ENCODE measurements around the gene NXPH1. TPM values are rescaled to one million over a fixed set of nuclear protein-coding genes. Genes with fewer than 3 reads are reported as not detected.

The NXPH1 gene
- total RNA-seq, 2 donors from 2014 or later, result 0.24 TPM; not detected in 1

- Histone ChIP-seq H3K9ac (ENCODE audit: extremely low read depth, low read length, poor library complexity, severe bottlenecking) (no peak overlapping the region), H3K36me3 (ENCODE audit: control insufficient read depth, insufficient read depth, low read length) (no peaks in the 10 kb centered on the region), H3K9me3 (ENCODE audit: control insufficient read depth, low read length) (no peaks in the 10 kb centered on the region), H3K27ac (ENCODE audit: low read depth, low read length) (no peak overlapping the region), H3K4me1 (ENCODE audit: control insufficient read depth, insufficient read depth, low read length) (peaks cover 5% of the 10 kb centered on the region), H3K27me3 (ENCODE audit: control insufficient read depth, insufficient read depth, low read length, poor library complexity, severe bottlenecking) (no peaks in the 10 kb centered on the region), H3K4me3 (ENCODE audit: low read length) (no peak overlapping the region)
- Mint-ChIP-seq H3K4me3 (no peak overlapping the region), H3K27ac (no peak overlapping the region), H3K36me3 (ENCODE audit: low read depth) (no peaks in the 10 kb centered on the region), H3K27me3 (ENCODE audit: insufficient read depth) (no peaks in the 10 kb centered on the region), H3K4me1 (peaks cover 11% of the 10 kb centered on the region), H3K9me3 (no peaks in the 10 kb centered on the region)
- DNase-seq, result no peak
- WGBS, 2 experiments (ENCODE audit: insufficient coverage in 1 of 2, insufficient read length in 1 of 2), result 38 to 61% methylated on average over 3 to 5 of the region's 5 CpGs
- no peak for TF ChIP-seq CTCF (conservative IDR thresholded peaks at IDR 0.05)
Observed at GRCh38 chr7:8615019-8615418, 181.6 kb downstream of the NXPH1 start.

- Histone ChIP-seq H3K36me3 (ENCODE audit: control insufficient read depth, insufficient read depth, low read length) (no peaks in the 10 kb centered on the region), H3K27ac (ENCODE audit: low read depth, low read length) (no peak overlapping the region), H3K27me3 (ENCODE audit: control insufficient read depth, insufficient read depth, low read length, poor library complexity, severe bottlenecking) (peaks cover 9% of the 10 kb centered on the region), H3K4me3 (ENCODE audit: low read length) (no peak overlapping the region), H3K9me3 (ENCODE audit: control insufficient read depth, low read length) (no peaks in the 10 kb centered on the region), H3K9ac (ENCODE audit: extremely low read depth, low read length, poor library complexity, severe bottlenecking) (no peak overlapping the region), H3K4me1 (ENCODE audit: control insufficient read depth, insufficient read depth, low read length) (peaks cover 5% of the 10 kb centered on the region)
- Mint-ChIP-seq H3K36me3 (ENCODE audit: low read depth) (no peaks in the 10 kb centered on the region), H3K4me3 (no peak overlapping the region), H3K4me1 (peaks cover 11% of the 10 kb centered on the region), H3K27me3 (ENCODE audit: insufficient read depth) (no peaks in the 10 kb centered on the region), H3K27ac (peak overlapping the region; percentile 73), H3K9me3 (no peaks in the 10 kb centered on the region)
- DNase-seq, result no peak
- no peak for TF ChIP-seq CTCF (conservative IDR thresholded peaks at IDR 0.05)
- no CpG with 5 or more reads among the region's 1 CpG for WGBS, 2 experiments (ENCODE audit: insufficient coverage in 1 of 2, insufficient read length in 1 of 2)
Observed at GRCh38 chr7:8618441-8619070, 185.1 kb downstream of the NXPH1 start.

- no peak overlapping the region for H3K9ac ChIP-seq (ENCODE audit: extremely low read depth, low read length, poor library complexity, severe bottlenecking)
- Mint-ChIP-seq H3K4me3 (no peak overlapping the region), H3K36me3 (ENCODE audit: low read depth) (no peaks in the 10 kb centered on the region), H3K27ac (no peak overlapping the region), H3K4me1 (peaks cover 8% of the 10 kb centered on the region), H3K27me3 (ENCODE audit: insufficient read depth) (no peaks in the 10 kb centered on the region), H3K9me3 (no peaks in the 10 kb centered on the region)
- no peak for TF ChIP-seq CTCF (conservative IDR thresholded peaks at IDR 0.05)
- no peak overlapping the region for H3K27ac ChIP-seq (ENCODE audit: low read depth, low read length)
- H3K27me3 ChIP-seq (ENCODE audit: control insufficient read depth, insufficient read depth, low read length, poor library complexity, severe bottlenecking), result peaks cover 15% of the 10 kb centered on the region
- no peak overlapping the region for H3K4me3 ChIP-seq (ENCODE audit: low read length)
- peaks cover 5% of the 10 kb centered on the region for H3K4me1 ChIP-seq (ENCODE audit: control insufficient read depth, insufficient read depth, low read length)
- H3K9me3 ChIP-seq (ENCODE audit: control insufficient read depth, low read length), result no peaks in the 10 kb centered on the region
- 76% methylated on average over 1 of the region's 1 CpG; no CpG with 5 or more reads in 1 of the 2 experiments for WGBS, 2 experiments (ENCODE audit: insufficient coverage in 1 of 2, insufficient read length in 1 of 2)
- H3K36me3 ChIP-seq (ENCODE audit: control insufficient read depth, insufficient read depth, low read length), result no peaks in the 10 kb centered on the region
- no peak for DNase-seq
Observed at GRCh38 chr7:8620169-8620568, 186.8 kb downstream of the NXPH1 start.
